ENCODE measurements around the gene TMEM245.
"Not testable (repeated sequence)": the region's sequence is repeated elsewhere in the genome, so short reads cannot be mapped to it uniquely, and the experiment has no call there.

Gene TMEM245

GRCh38 chr9:109060191-109060590 lies 59.6 kb downstream of the TMEM245 start:
- DNase-seq: no peak

- DNase-seq: not testable (repeated sequence)
Measured at GRCh38 chr9:109053121-109053520, 66.6 kb downstream of the TMEM245 start.

DNA sequence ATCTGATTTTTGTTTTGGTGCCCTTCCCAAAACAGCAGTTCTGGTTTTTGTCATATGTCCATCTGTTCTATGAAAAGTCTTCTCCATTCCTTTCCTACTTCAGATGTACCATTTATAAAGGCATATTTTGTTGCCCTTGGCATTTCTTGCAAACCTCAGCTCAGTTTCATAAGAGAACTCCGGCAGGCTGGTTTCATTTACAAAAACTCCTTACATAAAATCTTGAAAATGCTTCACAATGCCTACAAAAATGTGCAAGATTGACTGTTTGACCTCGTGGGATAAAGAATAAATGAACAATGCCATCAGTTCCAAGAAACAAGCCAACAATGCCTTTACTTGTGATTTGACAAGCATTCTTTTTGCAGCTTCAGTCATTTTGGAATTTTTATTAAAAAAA lies 67.3 kb downstream of the TMEM245 start:
- DNase-seq: no peak

DNA sequence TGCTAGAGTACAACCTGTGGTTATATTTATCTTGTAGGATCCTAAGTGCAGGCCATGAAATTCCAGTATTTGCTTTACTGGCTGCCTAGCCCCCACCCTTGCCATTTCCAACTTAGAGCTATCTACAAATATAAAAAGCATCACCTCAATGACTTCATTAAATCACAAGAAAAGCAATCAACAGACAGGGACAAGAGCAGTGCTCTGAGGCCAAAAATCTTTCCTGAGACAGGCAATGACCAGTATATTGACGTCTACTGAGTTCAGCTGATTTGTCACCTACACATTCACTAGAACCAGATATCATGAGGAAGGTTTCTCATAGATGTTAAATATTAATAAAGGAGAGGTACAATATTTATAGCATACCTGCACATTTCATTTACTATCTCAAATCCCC lies 68.0 kb downstream of the TMEM245 start:
- DNase-seq: no peak

DNA sequence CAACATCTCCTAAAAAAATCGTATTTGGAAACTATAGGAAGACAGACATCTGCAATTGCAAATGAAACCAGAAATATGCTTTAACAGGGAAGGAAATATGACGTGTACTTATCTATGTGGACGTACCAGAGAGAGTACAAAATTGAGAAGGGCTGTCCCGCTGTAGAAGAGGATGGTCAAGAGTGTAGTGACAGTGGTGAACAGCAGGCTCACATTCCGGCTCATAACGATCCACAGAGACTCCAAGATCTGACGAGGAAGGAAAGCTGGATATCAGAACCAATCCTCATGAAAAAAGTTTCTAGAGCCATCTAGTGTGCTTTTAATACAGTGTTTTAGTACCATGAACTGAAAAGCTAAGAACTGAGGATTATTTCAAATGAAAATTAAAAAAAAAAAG lies 69.3 kb downstream of the TMEM245 start:
- DNase-seq: no peak

- no peak for DNase-seq
Measured at GRCh38 chr9:109048822-109049221, 70.9 kb downstream of the TMEM245 start.

DNA sequence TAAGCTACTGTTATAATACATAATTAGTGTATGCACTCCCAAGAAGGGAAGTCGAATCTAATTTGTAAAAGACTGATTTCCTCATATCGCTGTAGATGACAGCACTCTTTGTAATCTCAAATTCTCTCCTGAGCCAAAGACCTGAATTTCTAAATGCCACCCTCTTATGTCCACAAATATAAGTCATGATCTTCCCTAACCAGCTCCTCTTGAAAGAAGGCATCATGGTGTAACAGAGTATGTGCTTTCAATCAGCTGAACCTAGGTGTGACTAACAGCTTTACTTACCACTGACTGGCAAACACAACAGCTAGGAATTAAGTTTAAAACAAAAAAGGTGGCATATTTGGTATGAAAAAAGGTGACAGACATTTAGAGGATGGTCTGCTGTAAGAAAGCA lies 72.5 kb downstream of the TMEM245 start:
- DNase-seq: no peak

DNA sequence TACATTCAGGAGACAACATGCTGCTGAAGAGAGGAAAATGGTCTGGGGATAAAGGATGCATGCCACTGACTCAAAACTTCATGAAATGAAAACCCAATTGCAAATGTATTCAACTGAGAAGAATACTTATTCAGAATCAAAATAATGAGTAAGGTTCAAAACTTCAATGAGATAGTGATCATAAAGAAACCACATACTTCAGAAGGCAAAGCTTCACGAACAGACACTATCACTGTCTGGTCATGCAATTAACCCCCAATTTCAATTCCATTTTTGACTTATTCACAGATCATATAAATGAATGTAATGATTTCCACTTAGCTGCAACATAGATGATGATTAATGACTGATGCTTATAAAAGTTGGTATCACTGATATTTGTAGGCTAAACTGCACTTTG lies 73.4 kb downstream of the TMEM245 start:
- DNase-seq: no peak

- DNase-seq: no peak
Measured at GRCh38 chr9:109043578-109043977, 76.2 kb downstream of the TMEM245 start.

GRCh38 chr9:109040571-109040970 lies 79.2 kb downstream of the TMEM245 start:
- no peak for DNase-seq

GRCh38 chr9:109039539-109039938 lies 80.2 kb downstream of the TMEM245 start:
- DNase-seq: no peak

- DNase-seq: no peak
Measured at GRCh38 chr9:109037946-109038715, 81.6 kb downstream of the TMEM245 start.

DNA sequence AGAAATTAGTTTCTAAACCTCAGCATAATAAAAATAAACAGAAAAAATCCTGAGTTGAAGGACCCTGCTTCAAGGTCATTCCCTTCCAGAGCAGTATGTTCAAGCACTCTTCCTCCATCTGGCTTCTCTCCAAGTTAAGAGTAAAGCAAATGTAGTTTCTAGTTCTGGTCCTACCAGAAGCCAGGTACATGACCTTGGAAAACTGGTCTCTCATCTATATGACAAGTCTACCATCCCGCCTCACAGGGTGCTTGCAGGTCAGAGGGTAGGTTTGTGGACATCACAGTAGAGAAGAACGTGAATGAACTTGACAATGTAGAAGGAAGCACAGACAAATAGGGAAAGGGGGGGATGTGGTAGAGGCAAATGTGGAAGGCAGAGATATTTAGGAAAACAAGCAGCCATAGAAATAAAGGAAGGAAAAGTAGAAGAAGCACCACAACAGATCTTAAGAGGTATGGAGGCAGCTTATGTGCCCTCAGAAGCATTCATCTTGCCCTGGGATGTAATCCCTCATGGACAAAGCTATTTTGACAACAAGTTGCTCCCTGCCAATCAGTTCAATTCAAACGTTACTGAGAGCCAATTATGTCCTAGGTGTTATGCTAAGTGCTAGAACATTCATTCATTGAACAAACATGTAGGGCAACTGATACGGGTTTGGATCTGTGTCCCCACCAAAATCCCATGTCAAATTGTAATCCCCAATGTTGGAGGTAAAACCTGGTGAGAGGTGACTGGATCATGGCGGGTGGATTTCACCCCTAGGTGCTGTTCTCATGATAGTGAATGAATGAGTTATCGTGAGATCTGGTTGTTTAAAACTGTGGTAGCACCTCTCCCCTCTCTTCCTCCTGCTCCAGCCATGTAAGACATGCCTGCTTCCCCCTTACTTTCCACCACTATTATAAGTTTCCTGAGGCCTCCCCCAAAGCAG lies 82.7 kb downstream of the TMEM245 start:
- DNase-seq: no peak

- DNase-seq: no peak
Measured at GRCh38 chr9:109035684-109036423, 83.9 kb downstream of the TMEM245 start.

- no peak for DNase-seq
Measured at GRCh38 chr9:109033941-109034700, 85.6 kb downstream of the TMEM245 start.

DNA sequence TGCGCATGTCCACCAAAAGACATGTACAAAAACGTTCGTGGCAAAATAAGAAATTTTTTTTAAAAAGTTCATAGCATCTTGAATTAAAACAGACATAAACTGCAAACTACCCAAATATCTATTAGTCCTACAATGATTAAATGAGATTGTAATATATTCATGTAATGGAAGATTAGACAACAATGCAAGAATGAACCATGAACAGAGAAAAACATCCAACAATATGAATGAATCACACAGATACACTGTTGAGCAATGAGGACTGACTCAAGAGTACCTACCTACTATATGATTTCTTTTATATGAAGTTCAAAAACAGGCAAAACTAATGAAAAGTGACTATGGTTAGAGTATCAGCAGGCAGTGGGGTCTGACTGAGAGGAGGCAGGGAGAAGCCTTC lies 88.5 kb downstream of the TMEM245 start:
- no peak for DNase-seq

DNA sequence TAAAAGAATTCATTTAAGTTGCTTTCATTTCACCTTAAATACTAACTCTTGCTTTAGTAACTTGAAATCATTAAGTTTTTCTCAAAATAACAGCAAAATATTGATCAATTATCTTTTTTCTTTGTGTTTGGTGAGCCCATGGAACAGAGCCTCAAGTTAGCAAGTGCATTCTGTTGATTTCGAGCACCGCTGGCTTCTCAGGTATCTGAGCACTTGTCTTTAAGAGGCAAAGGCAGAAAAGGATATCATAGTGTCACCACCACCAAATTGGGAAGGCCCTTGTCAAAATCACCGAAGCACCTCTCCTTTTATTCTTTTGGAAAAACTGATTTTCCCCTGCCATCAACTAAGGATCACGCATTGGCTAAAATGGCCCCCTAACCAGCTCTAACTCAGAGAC lies 89.3 kb downstream of the TMEM245 start:
- DNase-seq: no peak

GRCh38 chr9:109028457-109028856 lies 91.3 kb downstream of the TMEM245 start:
- no peak for DNase-seq

GRCh38 chr9:109027176-109027575 lies 92.6 kb downstream of the TMEM245 start:
- DNase-seq: no peak

DNA sequence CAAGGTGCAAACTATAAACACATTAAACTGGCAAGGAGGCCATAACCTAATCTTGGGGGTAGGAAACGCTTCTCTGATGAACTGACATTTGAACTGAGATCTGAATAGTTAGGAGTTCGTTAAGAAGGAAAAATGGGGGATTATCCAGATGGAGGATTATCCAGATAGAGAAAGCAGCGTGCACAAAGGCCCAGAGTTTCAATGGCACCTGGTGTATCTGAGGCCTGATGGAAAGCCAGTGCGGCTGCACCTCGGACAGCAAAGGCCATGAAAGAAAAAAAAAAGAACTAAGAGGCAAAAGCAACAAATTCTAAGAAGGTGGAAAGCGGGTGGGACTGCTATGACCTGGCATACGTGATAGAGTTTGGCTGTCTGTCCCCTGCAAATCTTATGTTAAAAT lies 93.4 kb downstream of the TMEM245 start:
- DNase-seq: no peak

DNA sequence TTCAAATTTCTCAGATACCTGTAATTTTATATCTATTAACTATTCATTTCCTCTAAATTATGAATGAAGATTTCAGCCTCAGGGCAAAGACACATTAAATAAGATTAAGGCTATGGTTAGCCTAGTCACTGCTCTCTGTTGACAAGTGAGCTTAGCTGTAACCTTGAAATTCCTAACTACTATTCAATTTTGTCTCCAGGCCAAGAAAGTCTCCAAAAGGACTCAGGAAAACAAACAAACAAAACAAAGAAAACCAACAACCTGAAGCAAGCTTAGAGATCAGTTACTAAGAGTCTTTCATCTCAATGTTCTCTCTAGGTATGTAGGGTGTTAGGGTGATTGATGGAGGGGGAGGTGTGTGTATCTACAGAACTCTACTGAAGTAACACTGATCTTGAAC lies 96.9 kb downstream of the TMEM245 start:
- DNase-seq: no peak
